HG02852 (cell line): Measurements from ENCODE around the gene GLS.
"Not testable (repeated sequence)": the region's sequence is repeated elsewhere in the genome, so short reads cannot be mapped to it uniquely, and the experiment has no call there.

ENCODE experiments used
- ATAC-seq: cut with Tn5 transposase; IDR thresholded peaks from one replicate; pipeline ENCODE4 v1.9.1; 2021; ENCODE audit warnings: mild to moderate bottlenecking, moderate library complexity; ENCODE audit not compliant: unreplicated experiment

The GLS gene

GRCh38 chr2:190855245-190855644 lies 25.4 kb upstream of the GLS start:
- ATAC-seq: no peak

- no peak for ATAC-seq
These were observed 23.6 kb upstream of the GLS start for GRCh38 chr2:190856985-190857384.

- ATAC-seq: no peak
These were observed 21.8 kb upstream of the GLS start for GRCh38 chr2:190858817-190859216.

- ATAC-seq: no peak
These were observed 21.0 kb upstream of the GLS start for GRCh38 chr2:190859347-190860297.

GRCh38 chr2:190860985-190861680 lies 19.5 kb upstream of the GLS start:
- ATAC-seq: no peak

GRCh38 chr2:190862128-190862527 lies 18.5 kb upstream of the GLS start:
- ATAC-seq: not testable (repeated sequence)

- ATAC-seq: no peak
These were observed 18.0 kb upstream of the GLS start for GRCh38 chr2:190862571-190862991.

- ATAC-seq: no peak
These were observed 16.7 kb upstream of the GLS start for GRCh38 chr2:190863946-190864345.

- ATAC-seq: no peak
These were observed 16.2 kb upstream of the GLS start for GRCh38 chr2:190864375-190864774.

GRCh38 chr2:190867212-190867611 lies 13.4 kb upstream of the GLS start:
- ATAC-seq: no peak

GRCh38 chr2:190867832-190868231 lies 12.8 kb upstream of the GLS start:
- ATAC-seq: no peak

GRCh38 chr2:190869721-190870120 lies 10.9 kb upstream of the GLS start:
- no peak for ATAC-seq

- ATAC-seq: not testable (repeated sequence)
These were observed 7.2 kb upstream of the GLS start for GRCh38 chr2:190873451-190873850.

- no peak for ATAC-seq
These were observed 4.7 kb upstream of the GLS start for GRCh38 chr2:190875891-190876290.

- ATAC-seq: no peak
These were observed 4.0 kb upstream of the GLS start for GRCh38 chr2:190876631-190877030.

GRCh38 chr2:190877436-190877835 lies 3.2 kb upstream of the GLS start:
- ATAC-seq: no peak

- ATAC-seq: no peak
These were observed 895 bp upstream of the GLS start for GRCh38 chr2:190879474-190880377.

- ATAC-seq: peak; percentile 2
These were observed 520 bp downstream of the GLS start for GRCh38 chr2:190881084-190881597.

GRCh38 chr2:190881598-190882410 lies 1.2 kb downstream of the GLS start:
- peak; percentile 55 for ATAC-seq

GRCh38 chr2:190882411-190882766 lies 1.8 kb downstream of the GLS start:
- ATAC-seq: no peak
